ENCODE measurements around the gene AHRR.
"Not testable (repeated sequence)": the region's sequence is repeated elsewhere in the genome, so short reads cannot be mapped to it uniquely, and the experiment has no call there.

Gene AHRR

DNA sequence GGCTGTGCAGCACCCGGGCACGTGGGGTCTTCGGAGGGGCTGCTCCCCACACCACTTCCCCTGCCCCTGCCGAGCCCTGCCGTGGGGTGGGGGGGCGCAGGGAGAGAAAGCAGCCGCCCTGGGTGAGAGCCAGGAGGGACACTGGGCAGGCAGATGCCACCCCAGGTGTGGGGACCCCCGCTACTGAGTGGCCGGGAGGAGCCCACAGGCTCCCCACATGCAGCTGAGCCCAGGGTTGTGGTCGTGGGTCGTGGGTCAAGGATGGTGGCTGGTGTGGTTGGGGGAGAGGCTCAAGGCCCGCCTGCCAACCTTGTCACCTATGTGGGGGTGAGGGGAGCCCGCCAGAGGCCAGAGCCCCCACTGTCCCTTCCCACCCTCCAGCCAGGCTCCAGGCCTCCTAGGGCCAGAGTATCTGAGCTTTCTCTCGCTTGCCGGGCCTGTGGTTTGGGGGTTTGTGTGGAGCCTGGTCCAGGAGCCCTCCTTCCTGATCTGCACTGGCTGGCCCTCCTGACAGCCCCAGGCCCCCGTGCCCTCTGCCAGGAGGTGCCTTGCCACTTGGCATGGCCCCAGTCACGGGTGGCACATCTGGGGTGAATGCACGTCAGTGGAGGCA, 157.0 kb downstream of the AHRR start:
- DNase-seq = no peak

- no peak for DNase-seq
These were observed 157.5 kb downstream of the AHRR start for GRCh38 chr5:478982-479535.

DNA sequence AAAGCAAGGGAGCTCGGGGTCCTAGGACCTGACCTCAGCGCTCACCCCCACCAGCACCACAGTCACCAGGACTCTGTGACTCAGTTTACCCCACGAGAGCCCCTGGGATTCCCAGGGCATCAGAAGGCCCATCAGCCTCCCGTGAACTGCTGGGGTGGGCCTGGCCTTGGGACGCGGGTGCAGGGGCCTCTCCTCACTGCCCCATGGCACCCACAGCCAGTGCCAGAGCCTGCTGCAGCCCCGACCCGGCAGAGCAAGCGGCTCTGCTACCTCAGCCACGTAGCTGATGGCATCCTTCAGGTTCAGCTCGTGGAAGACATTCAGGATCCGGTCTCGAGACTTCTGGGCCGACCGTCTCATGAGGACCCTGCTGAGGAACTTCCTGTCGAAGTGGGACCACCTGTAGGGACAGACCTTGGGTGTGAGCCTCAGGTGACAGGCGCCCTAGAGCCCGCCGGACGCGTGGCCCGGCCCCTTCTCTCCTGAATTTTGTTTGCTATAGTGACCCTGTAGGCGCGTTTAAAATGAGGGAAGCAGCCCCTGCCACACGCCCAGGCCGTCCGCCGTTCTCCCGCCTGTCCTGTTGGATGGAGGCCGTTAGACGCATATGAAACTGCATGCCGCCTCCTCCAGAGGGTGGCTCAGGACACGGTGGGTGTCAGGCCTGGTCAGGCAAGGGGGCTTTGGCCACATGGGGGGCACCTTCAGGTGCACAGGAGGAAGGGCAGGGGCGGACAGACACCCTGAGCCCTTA, 158.2 kb downstream of the AHRR start:
- no peak for DNase-seq

DNA sequence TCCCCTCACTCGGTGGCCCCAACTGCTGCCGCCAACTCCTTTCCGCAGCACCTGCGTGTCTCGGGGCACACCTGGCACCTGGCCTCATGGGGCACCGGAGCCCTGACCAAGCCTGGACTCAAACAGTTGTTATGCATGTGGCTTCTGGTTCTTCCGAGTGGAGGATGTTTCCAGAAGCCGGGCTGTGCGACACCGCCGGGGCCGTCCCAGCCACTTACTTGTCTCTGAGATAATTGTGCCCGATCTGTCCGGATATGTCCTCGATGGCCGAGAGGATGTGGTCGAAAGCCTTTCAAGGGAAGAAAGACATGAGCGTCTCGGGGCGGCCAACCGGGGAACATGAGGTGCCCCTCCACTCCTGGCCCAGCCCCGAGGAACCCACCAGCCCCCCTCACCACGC, 159.8 kb downstream of the AHRR start:
- no peak for DNase-seq

GRCh38 chr5:482021-482420, 160.5 kb downstream of the AHRR start:
- DNase-seq = no peak

DNA sequence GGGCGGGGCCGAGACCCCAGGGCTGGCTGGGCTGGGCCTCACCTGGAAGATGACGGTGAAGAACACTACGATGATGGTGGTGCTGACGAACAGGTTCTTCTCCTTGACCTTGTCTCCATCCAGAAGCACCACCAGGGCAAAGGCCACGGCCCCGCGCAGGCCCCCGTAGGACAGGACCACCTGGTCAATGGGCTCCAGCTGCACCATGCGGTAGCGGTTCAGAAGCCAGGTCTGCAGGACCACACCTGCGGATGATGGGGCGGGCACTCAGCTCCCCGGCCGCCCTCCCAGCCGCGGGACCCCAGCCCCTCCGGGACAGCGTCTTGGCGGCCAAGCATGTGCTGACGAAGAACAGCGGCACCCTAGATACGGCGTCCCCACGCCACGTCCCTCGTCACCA, 161.0 kb downstream of the AHRR start:
- DNase-seq = no peak

DNA sequence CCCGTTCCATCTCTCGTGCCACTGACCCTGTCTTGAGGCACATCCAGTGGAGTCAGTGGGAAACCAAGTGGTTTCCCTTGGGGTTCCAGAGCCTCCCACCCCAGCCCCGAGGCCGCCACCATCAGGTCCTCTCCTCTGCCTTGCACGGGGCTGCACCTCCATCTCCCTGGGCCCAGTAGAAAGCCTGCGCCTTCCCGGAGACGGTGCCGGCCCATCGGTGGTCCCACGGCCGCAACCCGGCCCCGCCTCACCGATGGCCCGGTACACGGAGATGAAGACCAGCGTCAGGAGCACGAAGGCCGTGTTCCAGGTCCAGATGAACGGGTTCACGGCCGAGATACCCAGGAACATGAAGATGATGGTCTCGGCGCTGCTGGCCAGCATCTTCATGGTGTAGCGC, 161.5 kb downstream of the AHRR start:
- DNase-seq = no peak

- DNase-seq = peak; percentile 78
These were observed 162.1 kb downstream of the AHRR start for GRCh38 chr5:483434-484140.

DNA sequence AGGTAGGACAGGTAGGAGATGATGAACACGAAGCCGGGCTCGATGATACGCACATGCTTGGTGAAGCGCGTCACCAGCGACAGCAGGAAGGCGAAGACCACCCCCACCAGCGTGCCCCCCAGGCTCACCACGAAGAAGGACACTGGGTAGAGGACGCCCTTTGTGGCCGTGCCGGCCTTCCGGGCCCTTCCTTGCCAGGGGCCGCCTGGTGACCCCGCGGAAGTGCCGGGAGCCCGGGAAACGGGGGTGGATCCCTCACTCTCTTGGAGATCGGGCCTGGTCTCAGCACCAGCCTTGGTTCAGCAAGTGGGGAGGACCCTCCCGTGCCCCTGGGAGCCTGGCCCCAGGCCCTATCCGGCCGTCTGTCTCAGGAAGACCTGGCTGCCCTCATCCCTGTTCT, 163.0 kb downstream of the AHRR start:
- no peak for DNase-seq

- peak; percentile 48 for DNase-seq
These were observed 163.8 kb downstream of the AHRR start for GRCh38 chr5:485113-485945.

DNA sequence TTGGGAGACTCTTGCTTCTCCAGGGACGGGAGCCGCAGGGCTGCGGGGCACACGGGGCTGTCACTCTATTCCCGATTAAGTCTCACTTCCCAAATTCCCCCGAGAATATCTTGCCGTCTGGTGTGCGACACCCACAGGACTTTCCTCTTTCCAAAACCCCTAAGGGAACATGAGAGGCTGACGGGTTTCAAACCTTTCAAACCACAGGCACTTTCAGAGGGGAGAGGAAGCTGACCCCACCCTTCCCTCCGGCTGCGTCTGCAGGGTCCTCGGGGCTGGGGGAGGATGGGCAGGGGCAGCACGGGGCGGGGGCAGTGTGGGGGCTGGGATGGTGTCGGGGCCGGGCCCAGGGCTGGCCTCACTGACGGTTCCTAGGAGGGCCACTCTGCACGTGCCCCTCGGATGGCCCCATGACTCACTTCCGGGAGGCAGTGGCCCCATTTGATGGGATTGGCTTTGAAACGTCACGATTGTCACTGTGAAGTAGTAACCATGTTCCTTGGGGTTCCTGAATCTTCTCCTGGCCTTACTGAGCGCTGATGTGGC, 164.5 kb downstream of the AHRR start:
- DNase-seq = peak; percentile 74

DNA sequence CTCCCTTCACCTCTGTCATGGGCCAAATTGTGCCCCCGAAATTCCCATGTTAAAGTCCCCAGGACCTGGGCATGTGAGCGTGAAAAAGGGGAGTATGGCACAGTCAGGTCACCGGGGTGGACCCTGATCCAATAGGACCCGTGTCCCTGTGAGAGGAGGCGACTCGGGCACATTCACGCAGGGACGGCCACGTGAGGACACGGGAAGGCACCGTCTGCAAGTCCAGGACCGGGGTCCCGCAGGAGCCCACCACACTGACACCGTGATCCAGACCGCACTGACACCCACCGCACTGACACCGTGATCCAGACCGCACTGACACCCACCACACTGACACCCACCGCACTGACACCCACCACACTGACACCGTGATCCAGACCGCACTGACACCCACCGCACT, 165.1 kb downstream of the AHRR start:
- not testable (repeated sequence) for DNase-seq
